HG02623 (cell line): ENCODE data around the gene THUMPD1.
"Not testable (repeated sequence)": the region's sequence is repeated elsewhere in the genome, so short reads cannot be mapped to it uniquely, and the experiment has no call there.

Experiments
- ATAC-seq: cut with Tn5 transposase; IDR thresholded peaks from one replicate; pipeline ENCODE4 v1.9.1; 2021; ENCODE audit warnings: moderate library complexity; ENCODE audit not compliant: unreplicated experiment

Gene THUMPD1

GRCh38 chr16:20741554-20742285 lies at the start of gene THUMPD1:
Gene THUMPD1 (minus strand): TSS chr16:20741818. CDS start chr16:20741739, 79 bp downstream.
- peak; percentile 73 for ATAC-seq

- no peak for ATAC-seq
Observed at GRCh38 chr16:20789130-20789529, 47.5 kb upstream of the THUMPD1 start.

- ATAC-seq = no peak
Observed at GRCh38 chr16:20784204-20784603, 42.6 kb upstream of the THUMPD1 start.

GRCh38 chr16:20782470-20782869 lies 40.9 kb upstream of the THUMPD1 start:
- ATAC-seq = no peak

GRCh38 chr16:20781697-20782096 lies 40.1 kb upstream of the THUMPD1 start:
- no peak for ATAC-seq

GRCh38 chr16:20774703-20775362 lies 33.2 kb upstream of the THUMPD1 start:
- no peak for ATAC-seq

- no peak for ATAC-seq
Observed at GRCh38 chr16:20773679-20774078, 32.1 kb upstream of the THUMPD1 start.

GRCh38 chr16:20768818-20769217 lies 27.2 kb upstream of the THUMPD1 start:
- ATAC-seq = no peak

GRCh38 chr16:20768121-20768520 lies 26.5 kb upstream of the THUMPD1 start:
- no peak for ATAC-seq

GRCh38 chr16:20767577-20767976 lies 26.0 kb upstream of the THUMPD1 start:
- no peak for ATAC-seq

GRCh38 chr16:20766294-20766693 lies 24.7 kb upstream of the THUMPD1 start:
- no peak for ATAC-seq

- ATAC-seq = no peak
Observed at GRCh38 chr16:20765732-20766131, 24.1 kb upstream of the THUMPD1 start.

- not testable (repeated sequence) for ATAC-seq
Observed at GRCh38 chr16:20764448-20764847, 22.8 kb upstream of the THUMPD1 start.

GRCh38 chr16:20763461-20764232 lies 22.0 kb upstream of the THUMPD1 start, which contains the start of gene ACSM3:
Gene ACSM3 (plus strand): TSS chr16:20764014. CDS start chr16:20770035, 6,021 bp downstream.
- peak; percentile 98 for ATAC-seq

GRCh38 chr16:20762404-20763123 lies 20.9 kb upstream of the THUMPD1 start:
- ATAC-seq = no peak

- no peak for ATAC-seq
Observed at GRCh38 chr16:20761175-20761574, 19.6 kb upstream of the THUMPD1 start.

- no peak for ATAC-seq
Observed at GRCh38 chr16:20760346-20760745, 18.7 kb upstream of the THUMPD1 start.

- ATAC-seq = not testable (repeated sequence)
Observed at GRCh38 chr16:20755799-20756198, 14.2 kb upstream of the THUMPD1 start.

GRCh38 chr16:20755238-20755637 lies 13.6 kb upstream of the THUMPD1 start:
- no peak for ATAC-seq

- ATAC-seq = no peak
Observed at GRCh38 chr16:20753727-20754126, 12.1 kb upstream of the THUMPD1 start.

- ATAC-seq = no peak
Observed at GRCh38 chr16:20750558-20750957, 8.9 kb upstream of the THUMPD1 start.
